HG03103 (cell line): Measurements from ENCODE around the gene EIF4G3.
A peak's percentile ranks its signal among the peaks of the same experiment; 100 is the strongest.
"Not testable (repeated sequence)": the region's sequence is repeated elsewhere in the genome, so short reads cannot be mapped to it uniquely, and the experiment has no call there.

ENCODE experiments used
- ATAC-seq: cut with Tn5 transposase; IDR thresholded peaks from one replicate; pipeline ENCODE4 v1.9.1; 2021; ENCODE audit warnings: low read depth; ENCODE audit not compliant: unreplicated experiment

The EIF4G3 gene

GRCh38 chr1:20972855-20973254, 203.8 kb downstream of the EIF4G3 start:
- no peak for ATAC-seq

- ATAC-seq = peak; percentile 52
These were observed 211.9 kb downstream of the EIF4G3 start for GRCh38 chr1:20964540-20965484.

GRCh38 chr1:20962576-20963258, 214.0 kb downstream of the EIF4G3 start:
- no peak for ATAC-seq

- ATAC-seq = no peak
These were observed 218.3 kb downstream of the EIF4G3 start for GRCh38 chr1:20958430-20958829.

GRCh38 chr1:20956272-20956671, 220.4 kb downstream of the EIF4G3 start:
- no peak for ATAC-seq

- ATAC-seq = no peak
These were observed 226.0 kb downstream of the EIF4G3 start for GRCh38 chr1:20950679-20951078.

GRCh38 chr1:20949871-20950590, 226.7 kb downstream of the EIF4G3 start:
- no peak for ATAC-seq

GRCh38 chr1:20948101-20948500, 228.6 kb downstream of the EIF4G3 start:
- no peak for ATAC-seq

- no peak for ATAC-seq
These were observed 229.3 kb downstream of the EIF4G3 start for GRCh38 chr1:20947409-20947808.

- no peak for ATAC-seq
These were observed 240.1 kb downstream of the EIF4G3 start for GRCh38 chr1:20936621-20937020.

- no peak for ATAC-seq
These were observed 240.5 kb downstream of the EIF4G3 start for GRCh38 chr1:20936216-20936615.

- ATAC-seq = no peak
These were observed 241.0 kb downstream of the EIF4G3 start for GRCh38 chr1:20935717-20936116.

GRCh38 chr1:20932437-20932977, 244.2 kb downstream of the EIF4G3 start:
- no peak for ATAC-seq

- ATAC-seq = no peak
These were observed 244.7 kb downstream of the EIF4G3 start for GRCh38 chr1:20931930-20932436.

- ATAC-seq = no peak
These were observed 246.3 kb downstream of the EIF4G3 start for GRCh38 chr1:20930427-20930826.

- no peak for ATAC-seq
These were observed 248.6 kb downstream of the EIF4G3 start for GRCh38 chr1:20928146-20928545.

- ATAC-seq = no peak
These were observed 255.4 kb downstream of the EIF4G3 start for GRCh38 chr1:20921285-20921684.

- no peak for ATAC-seq
These were observed 263.5 kb downstream of the EIF4G3 start for GRCh38 chr1:20913242-20913641.

GRCh38 chr1:20907526-20907925, 269.2 kb downstream of the EIF4G3 start:
- not testable (repeated sequence) for ATAC-seq

- ATAC-seq = no peak
These were observed 273.3 kb downstream of the EIF4G3 start for GRCh38 chr1:20903437-20903836.

GRCh38 chr1:20900056-20900455, 276.6 kb downstream of the EIF4G3 start:
- no peak for ATAC-seq
